Esophagus muscularis mucosa (tissue), 3 donors: ENCODE data around the gene DYNLL1.
"Not testable (repeated sequence)": the region's sequence is repeated elsewhere in the genome, so short reads cannot be mapped to it uniquely, and the experiment has no call there.

Experiments used
- POLR2A ChIP-seq: fragments of 450-650 bp; IDR thresholded peaks from one replicate; pipeline ENCODE4 v1.6.1; 2017; ENCODE audit warnings: antibody characterized with exemption, moderate library complexity, mild to moderate bottlenecking, low read depth
- POLR2AphosphoS5 ChIP-seq, 2 donors: sonication (generic); formaldehyde crosslinking; IDR thresholded peaks; one replicate each; pipeline ENCODE4 v1.6.1; 2017; ENCODE audit warnings: antibody characterized with exemption in 2 of 2
- TF ChIP-seq, protein P1 (sequence below), 3 experiments: fragments of 200-600 bp in 2 of 3; fragments of 450-650 bp in 1 of 3; sonication (generic) in 2 of 3; IDR thresholded peaks; one replicate each; pipeline ENCODE4 v1.5.1; 2017 to 2019; ENCODE audit warnings: antibody characterized with exemption in 3 of 3, mild to moderate bottlenecking in 2 of 3, moderate library complexity in 1 of 3

DNA sequence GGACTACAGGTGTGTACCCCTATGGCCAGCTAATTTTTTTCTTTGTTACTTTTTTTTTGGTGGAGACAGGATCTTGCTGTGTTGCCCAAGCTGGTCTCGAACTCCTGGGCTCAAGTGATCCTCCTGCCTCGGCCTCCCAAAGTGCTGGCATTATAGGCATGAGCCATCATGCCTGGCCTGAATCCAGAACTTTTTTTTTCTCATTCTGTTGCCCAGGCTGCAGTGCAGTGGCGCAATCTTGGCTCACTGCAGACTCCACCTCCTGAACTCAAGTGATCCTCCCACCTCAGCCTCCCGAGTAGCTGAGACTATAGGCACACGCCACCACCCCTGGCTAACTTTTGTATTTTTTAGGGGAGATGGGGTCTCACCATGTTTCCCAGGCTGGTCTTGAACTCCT lies 43.4 kb upstream of the DYNLL1 start:
- TF ChIP-seq, protein P1, sequence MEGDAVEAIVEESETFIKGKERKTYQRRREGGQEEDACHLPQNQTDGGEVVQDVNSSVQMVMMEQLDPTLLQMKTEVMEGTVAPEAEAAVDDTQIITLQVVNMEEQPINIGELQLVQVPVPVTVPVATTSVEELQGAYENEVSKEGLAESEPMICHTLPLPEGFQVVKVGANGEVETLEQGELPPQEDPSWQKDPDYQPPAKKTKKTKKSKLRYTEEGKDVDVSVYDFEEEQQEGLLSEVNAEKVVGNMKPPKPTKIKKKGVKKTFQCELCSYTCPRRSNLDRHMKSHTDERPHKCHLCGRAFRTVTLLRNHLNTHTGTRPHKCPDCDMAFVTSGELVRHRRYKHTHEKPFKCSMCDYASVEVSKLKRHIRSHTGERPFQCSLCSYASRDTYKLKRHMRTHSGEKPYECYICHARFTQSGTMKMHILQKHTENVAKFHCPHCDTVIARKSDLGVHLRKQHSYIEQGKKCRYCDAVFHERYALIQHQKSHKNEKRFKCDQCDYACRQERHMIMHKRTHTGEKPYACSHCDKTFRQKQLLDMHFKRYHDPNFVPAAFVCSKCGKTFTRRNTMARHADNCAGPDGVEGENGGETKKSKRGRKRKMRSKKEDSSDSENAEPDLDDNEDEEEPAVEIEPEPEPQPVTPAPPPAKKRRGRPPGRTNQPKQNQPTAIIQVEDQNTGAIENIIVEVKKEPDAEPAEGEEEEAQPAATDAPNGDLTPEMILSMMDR (IDR thresholded peaks at IDR 0.05): not testable (repeated sequence)
- TF ChIP-seq POLR2AphosphoS5 (IDR thresholded peaks at IDR 0.05); POLR2A: not testable (repeated sequence)
